K562 (cell line): ENCODE measurements around the gene PTPRM.

Source experiments
- DPF2 ChIP-seq: fragments of 450-650 bp; IDR thresholded peaks from 2 replicates; pipeline ENCODE4 v1.6.1; 2016
- HMGXB4 ChIP-seq: sonication (generic); formaldehyde crosslinking; IDR thresholded peaks from 2 replicates; pipeline ENCODE4 v1.8.1; 2023; ENCODE audit warnings: mild to moderate bottlenecking, missing genetic modification reagents
- NRF1 ChIP-seq, 2 experiments: fragments of 450-650 bp; IDR thresholded peaks in 1 of 2; conservative IDR thresholded peaks in 1 of 2; 2 replicates each; pipeline ENCODE4 v1.6.1; 2014; ENCODE audit warnings: mild to moderate bottlenecking in 2 of 2
- POLR2A ChIP-seq: fragments of 450-650 bp; conservative IDR thresholded peaks from 2 replicates; pipeline ENCODE4 v1.6.1; 2016
- TAF1 ChIP-seq: IDR thresholded peaks from 2 replicates; pipeline ENCODE4 v1.6.1; 2011; ENCODE audit warnings: mild to moderate bottlenecking, low read length, moderate library complexity; ENCODE audit not compliant: insufficient read depth, control insufficient read depth, severe bottlenecking; ENCODE audit errors: extremely low read depth
- ZNF764 ChIP-seq: fragments of 250-450 bp; sonication (Bioruptor Pico); IDR thresholded peaks from 2 replicates; pipeline ENCODE4 v1.4.0; 2020; ENCODE audit warnings: low read depth, mild to moderate bottlenecking, moderate library complexity

- TF ChIP-seq ZNF764 (no peak), NRF1 (conservative IDR thresholded peaks at IDR 0.05 in 1 of 2, IDR thresholded peaks at IDR 0.05 in 1 of 2) (no peak), POLR2A (no peak), DPF2 (no peak), TAF1 (no peak), HMGXB4 (no peak)
Measured at GRCh38 chr18:8242151-8242696, 675.1 kb downstream of the PTPRM start.
